ENCODE results near the gene CPVL. TPM values are rescaled to one million over a fixed set of nuclear protein-coding genes. Genes with fewer than 3 reads are reported as not detected.

CPVL gene
- total RNA-seq, 1 experiment from 2014 or later = 26.9 TPM

- Histone ChIP-seq H3K56ac (ENCODE audit: insufficient read length, low read depth, low read length) (no peak overlapping the region), H3K4me1 (ENCODE audit: insufficient read depth, low read length) (no peaks in the 10 kb centered on the region), H3K79me1 (ENCODE audit: insufficient read depth, low read depth, low read length, poor library complexity, severe bottlenecking) (no peaks in the 10 kb centered on the region), H3K14ac (ENCODE audit: insufficient read depth, low read length) (no peak overlapping the region), H3K27me3 (ENCODE audit: insufficient read depth, low read length) (no peaks in the 10 kb centered on the region), H2BK12ac (ENCODE audit: insufficient read length, low read depth, low read length) (no peak overlapping the region), H4K5ac (ENCODE audit: insufficient read length, low read depth, low read length) (no peak overlapping the region), H3T11ph (ENCODE audit: low read length) (no peak overlapping the region), H3K23ac (ENCODE audit: insufficient read length, low read depth, low read length) (no peak overlapping the region), H2BK5ac (ENCODE audit: insufficient read length, low read length) (no peak overlapping the region), H2BK20ac (ENCODE audit: low read depth, low read length, poor library complexity, severe bottlenecking) (no peak overlapping the region), H2AFZ (ENCODE audit: low read length) (no peak overlapping the region), H3K4ac (ENCODE audit: low read depth, low read length) (no peak overlapping the region), H3K79me2 (ENCODE audit: insufficient read depth, low read length) (no peaks in the 10 kb centered on the region), H4K8ac (replicated peaks; ENCODE audit: insufficient read length, low read depth, low read length) (no peak overlapping the region), H3K4me2 (ENCODE audit: insufficient read depth, insufficient read length, low read length) (no peak overlapping the region), H2BK120ac (ENCODE audit: low read depth, low read length, poor library complexity, severe bottlenecking) (no peak overlapping the region), H3K27ac (ENCODE audit: insufficient read length, low read depth, low read length) (no peak overlapping the region), H4K20me1 (ENCODE audit: control insufficient read depth, insufficient read depth, insufficient read length) (no peaks in the 10 kb centered on the region), H4K91ac (ENCODE audit: insufficient read length, low read depth, low read length) (no peak overlapping the region), H3K9me3 (ENCODE audit: control insufficient read depth, low read depth, low read length) (no peaks in the 10 kb centered on the region), H2AK5ac (ENCODE audit: insufficient read length, low read length) (no peak overlapping the region), H2BK15ac (ENCODE audit: low read depth, low read length) (no peak overlapping the region), H3K18ac (ENCODE audit: insufficient read length, low read depth, low read length) (no peak overlapping the region), H3K9ac (ENCODE audit: extremely low read depth, insufficient read length, low read length) (no peak overlapping the region), H3K23me2 (ENCODE audit: insufficient read length, low read depth, low read length, poor library complexity, severe bottlenecking) (no peaks in the 10 kb centered on the region)
- Mint-ChIP-seq H3K4me3 (no peak overlapping the region), H3K36me3 (ENCODE audit: insufficient read depth in 1 of 3, low read depth in 3 of 3) (peaks cover 6 to 20% (median 8%) of the 10 kb centered on the region in 3 experiments), H3K9me3 (peaks cover 9 to 18% of the 10 kb centered on the region in 2 experiments; a peak in 4 of 5 replicates), H3K27ac (no peak overlapping the region), H3K27me3 (ENCODE audit: low read depth) (no peaks in the 10 kb centered on the region), H3K4me1 (no peaks in the 10 kb centered on the region)
- no CpG with 5 or more reads among the region's 5 CpGs for WGBS (ENCODE audit: extremely low coverage, insufficient read length, low lambda C conversion rate)
- no peak for TF ChIP-seq CTCF (conservative IDR thresholded peaks at IDR 0.05)
- DNase-seq = no peak
These were observed 126.4 kb downstream of the CPVL start for GRCh38 chr7:29019896-29020295.

Measured in H9 (cell line).